A549 (cell line): ENCODE measurements around the gene TCAP.

Experiments used
- CHD2 ChIP-seq: fragments of 150-350 bp; IDR thresholded peaks from 2 replicates; pipeline ENCODE4 v1.6.1; 2014; ENCODE audit warnings: low read length; ENCODE audit not compliant: partially characterized antibody
- HDAC2 ChIP-seq: fragments of 200-600 bp; sonication (generic); IDR thresholded peaks from 2 replicates; pipeline ENCODE4 v1.6.1; 2016
- POLR2A ChIP-seq: IDR thresholded peaks from 2 replicates; pipeline ENCODE4 v1.6.1; 2012; ENCODE audit warnings: mild to moderate bottlenecking, low read length
- RAD21 ChIP-seq, 2 experiments: fragments of >200 bp in 1 of 2; sonication (Bioruptor Twin) in 1 of 2; formaldehyde crosslinking in 1 of 2; IDR thresholded peaks in 1 of 2; conservative IDR thresholded peaks in 1 of 2; 2 replicates in 1 of 2; 3 replicates in 1 of 2; pipeline ENCODE4 v1.6.1; 2012 to 2018; ENCODE audit warnings: inconsistent platforms in 1 of 2
- TF ChIP-seq, protein P1 (sequence below): fragments of >200 bp; sonication (Bioruptor Twin); formaldehyde crosslinking; IDR thresholded peaks from 3 replicates; pipeline ENCODE4 v1.5.1; 2016
- TF ChIP-seq, protein P2 (sequence below): fragments of 200-600 bp; sonication (generic); IDR thresholded peaks from 2 replicates; pipeline ENCODE4 v1.6.1; 2016; ENCODE audit warnings: antibody characterized with exemption, mild to moderate bottlenecking, moderate library complexity
- TF ChIP-seq, protein P3 (sequence below): IDR thresholded peaks from 2 replicates; pipeline ENCODE4 v1.6.1; 2012
- TF ChIP-seq, protein P4 (sequence below): fragments of >200 bp; sonication (Bioruptor Twin); formaldehyde crosslinking; IDR thresholded peaks from 2 replicates; pipeline ENCODE4 v1.6.1; 2016
- TF ChIP-seq, protein P5 (sequence below): fragments of 450-650 bp; IDR thresholded peaks from 2 replicates; pipeline ENCODE4 v1.6.1; 2014; ENCODE audit warnings: antibody characterized with exemption
- TF ChIP-seq, protein P6 (sequence below): fragments of 150-350 bp; IDR thresholded peaks from 2 replicates; pipeline ENCODE4 v1.6.1; 2014; ENCODE audit warnings: low read depth, mild to moderate bottlenecking, low read length

DNA sequence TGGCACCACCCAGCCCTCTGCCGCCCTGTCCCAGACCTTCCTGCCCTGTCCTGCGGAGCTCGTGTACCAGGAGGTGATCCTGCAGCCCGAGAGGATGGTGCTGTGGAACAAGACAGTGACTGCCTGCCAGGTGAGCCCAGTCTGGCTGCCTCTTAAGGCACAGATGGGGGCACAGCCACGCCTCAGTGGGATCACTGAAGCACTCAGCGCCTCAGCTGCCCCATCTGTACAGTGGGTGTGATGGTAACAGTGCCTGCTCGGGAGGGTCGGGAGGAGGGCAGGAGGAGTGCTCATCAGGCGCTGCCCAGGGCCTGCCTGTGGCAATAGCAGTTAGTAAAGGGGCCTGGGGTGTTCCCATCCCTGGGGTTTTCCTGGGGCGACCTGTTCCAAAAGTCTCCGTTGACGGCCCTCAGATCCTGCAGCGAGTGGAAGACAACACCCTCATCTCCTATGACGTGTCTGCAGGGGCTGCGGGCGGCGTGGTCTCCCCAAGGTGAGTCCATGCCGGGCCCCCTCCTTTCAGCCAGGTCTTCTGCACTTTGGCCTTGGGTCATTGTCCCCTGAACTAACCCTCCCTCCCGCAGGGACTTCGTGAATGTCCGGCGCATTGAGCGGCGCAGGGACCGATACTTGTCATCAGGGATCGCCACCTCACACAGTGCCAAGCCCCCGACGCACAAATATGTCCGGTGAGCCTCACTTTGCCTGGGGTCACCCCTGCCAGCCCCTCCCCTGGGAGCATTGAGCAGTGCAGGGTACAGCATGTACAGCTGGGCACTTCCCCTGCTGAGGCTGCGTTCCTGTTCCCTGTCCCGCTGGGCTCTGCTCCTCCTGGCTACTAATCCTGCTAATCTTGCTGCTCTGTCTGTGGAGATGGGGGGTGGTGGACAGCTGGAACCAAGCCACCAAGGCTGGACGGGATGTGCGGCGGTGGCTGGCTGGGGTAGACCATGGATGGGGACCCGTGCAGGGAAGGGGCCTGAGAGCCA is 4.5 kb upstream of the TCAP start:
- TF ChIP-seq, protein P1, sequence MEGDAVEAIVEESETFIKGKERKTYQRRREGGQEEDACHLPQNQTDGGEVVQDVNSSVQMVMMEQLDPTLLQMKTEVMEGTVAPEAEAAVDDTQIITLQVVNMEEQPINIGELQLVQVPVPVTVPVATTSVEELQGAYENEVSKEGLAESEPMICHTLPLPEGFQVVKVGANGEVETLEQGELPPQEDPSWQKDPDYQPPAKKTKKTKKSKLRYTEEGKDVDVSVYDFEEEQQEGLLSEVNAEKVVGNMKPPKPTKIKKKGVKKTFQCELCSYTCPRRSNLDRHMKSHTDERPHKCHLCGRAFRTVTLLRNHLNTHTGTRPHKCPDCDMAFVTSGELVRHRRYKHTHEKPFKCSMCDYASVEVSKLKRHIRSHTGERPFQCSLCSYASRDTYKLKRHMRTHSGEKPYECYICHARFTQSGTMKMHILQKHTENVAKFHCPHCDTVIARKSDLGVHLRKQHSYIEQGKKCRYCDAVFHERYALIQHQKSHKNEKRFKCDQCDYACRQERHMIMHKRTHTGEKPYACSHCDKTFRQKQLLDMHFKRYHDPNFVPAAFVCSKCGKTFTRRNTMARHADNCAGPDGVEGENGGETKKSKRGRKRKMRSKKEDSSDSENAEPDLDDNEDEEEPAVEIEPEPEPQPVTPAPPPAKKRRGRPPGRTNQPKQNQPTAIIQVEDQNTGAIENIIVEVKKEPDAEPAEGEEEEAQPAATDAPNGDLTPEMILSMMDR: no peak
- TF ChIP-seq, protein P2, sequence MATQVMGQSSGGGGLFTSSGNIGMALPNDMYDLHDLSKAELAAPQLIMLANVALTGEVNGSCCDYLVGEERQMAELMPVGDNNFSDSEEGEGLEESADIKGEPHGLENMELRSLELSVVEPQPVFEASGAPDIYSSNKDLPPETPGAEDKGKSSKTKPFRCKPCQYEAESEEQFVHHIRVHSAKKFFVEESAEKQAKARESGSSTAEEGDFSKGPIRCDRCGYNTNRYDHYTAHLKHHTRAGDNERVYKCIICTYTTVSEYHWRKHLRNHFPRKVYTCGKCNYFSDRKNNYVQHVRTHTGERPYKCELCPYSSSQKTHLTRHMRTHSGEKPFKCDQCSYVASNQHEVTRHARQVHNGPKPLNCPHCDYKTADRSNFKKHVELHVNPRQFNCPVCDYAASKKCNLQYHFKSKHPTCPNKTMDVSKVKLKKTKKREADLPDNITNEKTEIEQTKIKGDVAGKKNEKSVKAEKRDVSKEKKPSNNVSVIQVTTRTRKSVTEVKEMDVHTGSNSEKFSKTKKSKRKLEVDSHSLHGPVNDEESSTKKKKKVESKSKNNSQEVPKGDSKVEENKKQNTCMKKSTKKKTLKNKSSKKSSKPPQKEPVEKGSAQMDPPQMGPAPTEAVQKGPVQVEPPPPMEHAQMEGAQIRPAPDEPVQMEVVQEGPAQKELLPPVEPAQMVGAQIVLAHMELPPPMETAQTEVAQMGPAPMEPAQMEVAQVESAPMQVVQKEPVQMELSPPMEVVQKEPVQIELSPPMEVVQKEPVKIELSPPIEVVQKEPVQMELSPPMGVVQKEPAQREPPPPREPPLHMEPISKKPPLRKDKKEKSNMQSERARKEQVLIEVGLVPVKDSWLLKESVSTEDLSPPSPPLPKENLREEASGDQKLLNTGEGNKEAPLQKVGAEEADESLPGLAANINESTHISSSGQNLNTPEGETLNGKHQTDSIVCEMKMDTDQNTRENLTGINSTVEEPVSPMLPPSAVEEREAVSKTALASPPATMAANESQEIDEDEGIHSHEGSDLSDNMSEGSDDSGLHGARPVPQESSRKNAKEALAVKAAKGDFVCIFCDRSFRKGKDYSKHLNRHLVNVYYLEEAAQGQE: no peak
- TF ChIP-seq, protein P3, sequence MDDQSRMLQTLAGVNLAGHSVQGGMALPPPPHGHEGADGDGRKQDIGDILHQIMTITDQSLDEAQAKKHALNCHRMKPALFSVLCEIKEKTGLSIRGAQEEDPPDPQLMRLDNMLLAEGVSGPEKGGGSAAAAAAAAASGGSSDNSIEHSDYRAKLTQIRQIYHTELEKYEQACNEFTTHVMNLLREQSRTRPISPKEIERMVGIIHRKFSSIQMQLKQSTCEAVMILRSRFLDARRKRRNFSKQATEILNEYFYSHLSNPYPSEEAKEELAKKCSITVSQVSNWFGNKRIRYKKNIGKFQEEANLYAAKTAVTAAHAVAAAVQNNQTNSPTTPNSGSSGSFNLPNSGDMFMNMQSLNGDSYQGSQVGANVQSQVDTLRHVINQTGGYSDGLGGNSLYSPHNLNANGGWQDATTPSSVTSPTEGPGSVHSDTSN: no peak
- TF ChIP-seq POLR2A (no peak), CHD2 (no peak), RAD21 (conservative IDR thresholded peaks at IDR 0.05 in 1 of 2, IDR thresholded peaks at IDR 0.05 in 1 of 2) (no peak), HDAC2 (no peak)
- TF ChIP-seq, protein P4, sequence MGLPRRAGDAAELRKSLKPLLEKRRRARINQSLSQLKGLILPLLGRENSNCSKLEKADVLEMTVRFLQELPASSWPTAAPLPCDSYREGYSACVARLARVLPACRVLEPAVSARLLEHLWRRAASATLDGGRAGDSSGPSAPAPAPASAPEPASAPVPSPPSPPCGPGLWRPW: no peak
- TF ChIP-seq, protein P5, sequence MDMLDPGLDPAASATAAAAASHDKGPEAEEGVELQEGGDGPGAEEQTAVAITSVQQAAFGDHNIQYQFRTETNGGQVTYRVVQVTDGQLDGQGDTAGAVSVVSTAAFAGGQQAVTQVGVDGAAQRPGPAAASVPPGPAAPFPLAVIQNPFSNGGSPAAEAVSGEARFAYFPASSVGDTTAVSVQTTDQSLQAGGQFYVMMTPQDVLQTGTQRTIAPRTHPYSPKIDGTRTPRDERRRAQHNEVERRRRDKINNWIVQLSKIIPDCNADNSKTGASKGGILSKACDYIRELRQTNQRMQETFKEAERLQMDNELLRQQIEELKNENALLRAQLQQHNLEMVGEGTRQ: no peak
- TF ChIP-seq, protein P6, sequence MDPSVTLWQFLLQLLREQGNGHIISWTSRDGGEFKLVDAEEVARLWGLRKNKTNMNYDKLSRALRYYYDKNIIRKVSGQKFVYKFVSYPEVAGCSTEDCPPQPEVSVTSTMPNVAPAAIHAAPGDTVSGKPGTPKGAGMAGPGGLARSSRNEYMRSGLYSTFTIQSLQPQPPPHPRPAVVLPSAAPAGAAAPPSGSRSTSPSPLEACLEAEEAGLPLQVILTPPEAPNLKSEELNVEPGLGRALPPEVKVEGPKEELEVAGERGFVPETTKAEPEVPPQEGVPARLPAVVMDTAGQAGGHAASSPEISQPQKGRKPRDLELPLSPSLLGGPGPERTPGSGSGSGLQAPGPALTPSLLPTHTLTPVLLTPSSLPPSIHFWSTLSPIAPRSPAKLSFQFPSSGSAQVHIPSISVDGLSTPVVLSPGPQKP: no peak
